K562 (cell line): ENCODE measurements around the gene DNAJC9. TPM values are rescaled to one million over a fixed set of nuclear protein-coding genes. Genes with fewer than 3 reads are reported as not detected.
A peak's percentile ranks its signal among the peaks of the same experiment; 100 is the strongest.

Source experiments
- ESRRA ChIP-seq: fragments of 450-650 bp; IDR thresholded peaks from 2 replicates; pipeline ENCODE4 v1.6.1; 2014; ENCODE audit warnings: low read depth, mild to moderate bottlenecking, moderate library complexity, borderline replicate concordance
- MGA ChIP-seq: fragments of 450-650 bp; IDR thresholded peaks from 2 replicates; pipeline ENCODE4 v1.6.1; 2016; ENCODE audit warnings: mild to moderate bottlenecking, moderate library complexity
- NFIC ChIP-seq: fragments of 450-650 bp; IDR thresholded peaks from 2 replicates; pipeline ENCODE4 v1.6.1; 2017; ENCODE audit warnings: mild to moderate bottlenecking, inconsistent platforms
- NFXL1 ChIP-seq: fragments of 450-650 bp; formaldehyde crosslinking; IDR thresholded peaks from 2 replicates; pipeline ENCODE4 v1.4.0; 2021; ENCODE audit warnings: mild to moderate bottlenecking
- NRF1 ChIP-seq, 2 experiments: fragments of 450-650 bp; IDR thresholded peaks in 1 of 2; conservative IDR thresholded peaks in 1 of 2; 2 replicates each; pipeline ENCODE4 v1.6.1; 2014; ENCODE audit warnings: mild to moderate bottlenecking in 2 of 2
- PTTG1 ChIP-seq: fragments of 450-650 bp; IDR thresholded peaks from 2 replicates; pipeline ENCODE4 v1.6.1; 2016; ENCODE audit warnings: low read depth, mild to moderate bottlenecking, missing genetic modification characterization, missing compliant biosample characterization
- TCF7L2 ChIP-seq: fragments of 150-350 bp; IDR thresholded peaks from 2 replicates; pipeline ENCODE4 v1.6.1; 2016; ENCODE audit warnings: low read depth, mild to moderate bottlenecking, low read length, moderate library complexity
- ZHX1 ChIP-seq: fragments of 150-350 bp; conservative IDR thresholded peaks from 2 replicates; pipeline ENCODE4 v1.6.1; 2014; ENCODE audit warnings: low read length
- ZNF263 ChIP-seq: sonication (generic); formaldehyde crosslinking; IDR thresholded peaks from 2 replicates; pipeline ENCODE4 v1.8.0; 2022; ENCODE audit warnings: mild to moderate bottlenecking, missing genetic modification reagents, borderline replicate concordance
- ZNF717 ChIP-seq: fragments of 250-450 bp; sonication (Bioruptor Pico); IDR thresholded peaks from 2 replicates; pipeline ENCODE4 v1.5.0; 2021
- polyA plus RNA-seq, 8 experiments: library from polyadenylated mRNA; depleted of rRNA in 4 of 8; stranded (reverse) in 5 of 8; unstranded in 3 of 8; fragments of >200 nt; fragmentation: Nextera tagmentation in 2 of 8; fragmentation: Illumina TruSeq in 1 of 8; extraction: Ambion mirVana in 2 of 8; extraction: Trizol in 1 of 8; gene quantifications; 2 replicates each; pipeline versions ENCODE4 v1.2.1 to v1.2.3, GENCODE V29; 2011 to 2014; ENCODE audit warnings: inconsistent platforms in 1 of 8, missing spikeins in 1 of 8
- total RNA-seq, 7 experiments: library from RNA; depleted of rRNA in 6 of 7; stranded (reverse); fragments of >200 nt in 6 of 7; fragmentation: Illumina TruSeq in 2 of 7; extraction: Trizol in 2 of 7; gene quantifications; 2 replicates each; pipeline versions ENCODE4 v1.2.1 to v1.2.3, GENCODE V29; 2011 to 2021; ENCODE audit warnings: low replicate concordance in 1 of 7

The DNAJC9 gene
- total and polyA plus RNA-seq, 9 of the 15 experiments (the other 6 are each of a cell fraction or from before 2014, with no cell fraction given) = 66.7 to 133 (median 102) TPM

GRCh38 chr10:73252445-73253224, 5.6 kb upstream of the DNAJC9 start, which contains the start of gene MRPS16 (continued):
- TF ChIP-seq ZNF717 (CRISPR knock-in tag) (no peak), NFXL1 (CRISPR knock-in tag) (0 out of 2 replicates have a peak, but pooled peaks have one; percentile 13), ESRRA (peak; percentile 89), PTTG1 (tag) (no peak), ZNF263 (CRISPR knock-in tag) (no peak; the same call in 1 of the 2 replicates), NRF1 (conservative IDR thresholded peaks at IDR 0.05 in 1 of 2, IDR thresholded peaks at IDR 0.05 in 1 of 2) (peak; percentile 49 to 63), TCF7L2 (no peak), ZHX1 (no peak; the same call in 1 of the 2 replicates), NFIC (no peak), MGA (peak; percentile 63; the same call in 1 of the 2 replicates)
